D721Med (cell line): ENCODE data around the gene FGF14.
A peak's percentile ranks its signal among the peaks of the same experiment; 100 is the strongest.

ENCODE experiments used
- DNase-seq: peaks from one replicate; pipeline ENCODE4 v3.0.0; 2011; ENCODE audit warnings: low spot score; ENCODE audit not compliant: insufficient read length
- FAIRE-seq: peaks from 2 replicates; lab custom pipeline; 2011; peaks lifted over from hg19 to GRCh38; lab: Jason Lieb, UNC
- CTCF ChIP-seq: IDR thresholded peaks from 2 replicates; pipeline ENCODE4 v1.5.1; 2012; ENCODE audit warnings: mild to moderate bottlenecking, control low read depth; ENCODE audit not compliant: insufficient read depth; ENCODE audit errors: missing control alignments

The FGF14 gene

GRCh38 chr13:101978552-101979315 lies 423.1 kb downstream of the FGF14 start:
- no peak for TF ChIP-seq CTCF
- FAIRE-seq (no peak), DNase-seq (no peak)

- no peak for DNase-seq
These were observed 424.4 kb downstream of the FGF14 start for GRCh38 chr13:101977475-101977874.

GRCh38 chr13:101972191-101972590 lies 429.7 kb downstream of the FGF14 start:
- DNase-seq (no peak), FAIRE-seq (no peak)
- TF ChIP-seq CTCF = no peak

More at GRCh38 chr13:101977475-101977874, 424.4 kb downstream of the FGF14 start:
- FAIRE-seq = no peak
- no peak for TF ChIP-seq CTCF

- FAIRE-seq (no peak), DNase-seq (no peak)
- TF ChIP-seq CTCF = no peak
These were observed 431.5 kb downstream of the FGF14 start for GRCh38 chr13:101970341-101970740.

- FAIRE-seq (peak; percentile 6), DNase-seq (no peak)
- no peak for TF ChIP-seq CTCF
These were observed 434.1 kb downstream of the FGF14 start for GRCh38 chr13:101967781-101968180.

- DNase-seq (no peak), FAIRE-seq (peak; percentile 6)
- no peak for TF ChIP-seq CTCF
These were observed 434.6 kb downstream of the FGF14 start for GRCh38 chr13:101967216-101967615.

- FAIRE-seq (no peak), DNase-seq (no peak)
- TF ChIP-seq CTCF = no peak
These were observed 436.8 kb downstream of the FGF14 start for GRCh38 chr13:101965096-101965495.
